Endothelial cell of umbilical vein (primary cell): Measurements from ENCODE around the gene TMEM97. TPM values are rescaled to one million over a fixed set of nuclear protein-coding genes. Genes with fewer than 3 reads are reported as not detected.

ENCODE experiments used
- BruUV-seq: library from RNA; stranded (reverse); fragments of 400-500 nt; replicated peaks from 2 replicates; lab custom pipeline; 2021; lab: Mats Ljungman, UMichigan
- CTCF ChIA-PET: fragments of 300-600, 350-600 bp; sonication (Branson Sonifier 250); formaldehyde crosslinking; loops from one replicate; lab custom pipeline; 2021; ENCODE audit warnings: antibody characterized with exemption, inconsistent platforms; lab: Charles Lee
- POLR2A ChIA-PET: fragments of 300-600, 350-600 bp; sonication (Branson Sonifier 250); formaldehyde crosslinking; loops from one replicate; lab custom pipeline; 2021; ENCODE audit warnings: antibody characterized with exemption, inconsistent platforms; lab: Charles Lee
- DNase-seq: peaks from one replicate; pipeline ENCODE4 v3.0.0-alpha.2; 2011; ENCODE audit warnings: low read depth, low spot score
- FAIRE-seq: peaks from 2 replicates; lab custom pipeline; 2011; peaks lifted over from hg19 to GRCh38; lab: Jason Lieb, UNC
- H2AFZ ChIP-seq: 2 replicates; pipeline ENCODE4 v1.6.0; 2012; ENCODE audit warnings: low read depth, low read length, control low read depth, inconsistent platforms
- H3K27ac ChIP-seq: 2 replicates; pipeline ENCODE4 v1.5.1; 2011; ENCODE audit warnings: low read depth, mild to moderate bottlenecking, control low read depth, low read length, moderate library complexity; ENCODE audit not compliant: insufficient read depth
- H3K27me3 ChIP-seq, 2 experiments: 2 replicates each; pipeline versions ENCODE4 v1.6.0 to v1.6.1; 2011; ENCODE audit warnings: low read length in 2 of 2, mixed read lengths in 1 of 2; ENCODE audit not compliant: control insufficient read depth in 2 of 2, insufficient read depth in 2 of 2
- H3K36me3 ChIP-seq, 2 experiments: 2 replicates in 1 of 2; 3 replicates in 1 of 2; pipeline ENCODE4 v1.5.1; 2011; ENCODE audit warnings: low read length in 2 of 2, mild to moderate bottlenecking in 1 of 2, moderate library complexity in 1 of 2; ENCODE audit not compliant: control insufficient read depth in 2 of 2, insufficient read depth in 2 of 2; ENCODE audit errors: extremely low read depth in 1 of 2
- H3K4me1 ChIP-seq: 3 replicates; pipeline ENCODE4 v1.5.1; 2011; ENCODE audit warnings: mild to moderate bottlenecking, low read length; ENCODE audit not compliant: control insufficient read depth, insufficient read depth; ENCODE audit errors: extremely low read depth
- H3K4me2 ChIP-seq: 2 replicates; pipeline ENCODE4 v1.6.1; 2011; ENCODE audit warnings: low read length, control low read depth, mixed read lengths; ENCODE audit not compliant: insufficient read depth
- H3K4me3 ChIP-seq, 3 experiments: fragments of 200-600 bp in 1 of 3; sonication (generic), shearing (Covaris generic) in 1 of 3; replicated peaks in 1 of 3; 2 replicates each; pipeline ENCODE4 v1.5.1; 2011 to 2016; ENCODE audit warnings: control low read depth in 3 of 3, low read length in 3 of 3, mild to moderate bottlenecking in 2 of 3, inconsistent platforms in 1 of 3, low read depth in 1 of 3, moderate library complexity in 1 of 3; ENCODE audit not compliant: insufficient read depth in 1 of 3
- H3K79me2 ChIP-seq: 2 replicates; pipeline ENCODE4 v1.6.0; 2012; ENCODE audit warnings: low read length, inconsistent platforms; ENCODE audit not compliant: control insufficient read depth, insufficient read depth
- H3K9ac ChIP-seq: replicated peaks from 2 replicates; pipeline ENCODE3; 2011; ENCODE audit warnings: low read length, control low read depth; ENCODE audit not compliant: insufficient read depth; ENCODE audit errors: extremely low read depth
- H3K9me1 ChIP-seq: replicated peaks from 3 replicates; pipeline ENCODE4 v1.6.0; 2011; ENCODE audit warnings: mild to moderate bottlenecking, low read length; ENCODE audit not compliant: control insufficient read depth, insufficient read depth; ENCODE audit errors: extremely low read depth
- H3K9me3 ChIP-seq: replicated peaks from 2 replicates; pipeline ENCODE4 v1.5.1; 2012; ENCODE audit warnings: low read length, inconsistent platforms; ENCODE audit not compliant: control insufficient read depth, insufficient read depth
- H4K20me1 ChIP-seq: replicated peaks from 2 replicates; pipeline ENCODE3; 2011; ENCODE audit warnings: mild to moderate bottlenecking, low read length; ENCODE audit not compliant: control insufficient read depth, insufficient read depth; ENCODE audit errors: extremely low read depth
- CTCF ChIP-seq, 2 donors: IDR thresholded peaks; 1 replicate in 1 of 2; 2 replicates in 1 of 2; pipeline ENCODE4 v1.5.1; 2011; ENCODE audit warnings: low read length in 2 of 2, mild to moderate bottlenecking in 2 of 2, moderate library complexity in 2 of 2, control low read depth in 1 of 2, inconsistent platforms in 1 of 2, low read depth in 1 of 2; ENCODE audit not compliant: insufficient read depth in 1 of 2; ENCODE audit errors: extremely low read depth in 1 of 2
- EZH2 ChIP-seq: IDR thresholded peaks from 2 replicates; pipeline ENCODE4 v1.6.1; 2012; ENCODE audit warnings: borderline replicate concordance, low read depth, mild to moderate bottlenecking, moderate library complexity, low read length, inconsistent platforms; ENCODE audit not compliant: severe bottlenecking
- FOS ChIP-seq: IDR thresholded peaks from 2 replicates; pipeline ENCODE4 v1.6.1; 2011; ENCODE audit warnings: mild to moderate bottlenecking, low read length, moderate library complexity, borderline replicate concordance; ENCODE audit not compliant: insufficient read depth
- GATA2 ChIP-seq: IDR thresholded peaks from 2 replicates; pipeline ENCODE4 v1.7.0; 2011; ENCODE audit warnings: low read depth, mild to moderate bottlenecking, moderate library complexity, mixed read lengths, low read length; ENCODE audit not compliant: insufficient read length, insufficient read depth
- JUN ChIP-seq: IDR thresholded peaks from 2 replicates; pipeline ENCODE4 v1.6.1; 2011; ENCODE audit warnings: borderline replicate concordance, low read depth; ENCODE audit not compliant: insufficient read length, insufficient read depth
- MAX ChIP-seq: IDR thresholded peaks from 2 replicates; pipeline ENCODE4 v1.6.1; 2011; ENCODE audit not compliant: insufficient read depth, insufficient read length
- MYC ChIP-seq: IDR thresholded peaks from one replicate; pipeline ENCODE4 v1.6.1; 2011; ENCODE audit warnings: mild to moderate bottlenecking, low read depth, low read length
- POLR2A ChIP-seq: IDR thresholded peaks from 2 replicates; pipeline ENCODE4 v1.6.1; 2012; ENCODE audit warnings: low read depth, mild to moderate bottlenecking, control low read depth, low read length
- POLR2AphosphoS5 ChIP-seq: IDR thresholded peaks from 2 replicates; pipeline ENCODE4 v1.6.1; 2012; ENCODE audit warnings: low read depth, mild to moderate bottlenecking, control low read depth, low read length, moderate library complexity; ENCODE audit not compliant: insufficient read depth
- dilution Hi-C: fragments of 300-500 bp; cut with MboI; formaldehyde crosslinking; loops from one replicate; pipeline ENCODE4 v1.15.0; 2019; ENCODE audit warnings: low sequenced_read_pairs; ENCODE audit not compliant: extremely low pct_ligation_motif_present
- intact Hi-C: fragments of 100-400 bp; cut with micrococcal nuclease; formaldehyde crosslinking; loops from one replicate; pipeline ENCODE4 v1.10.0; 2022
- polyA plus RNA-seq, 4 experiments: library from polyadenylated mRNA; depleted of rRNA in 3 of 4; stranded (reverse) in 3 of 4; unstranded in 1 of 4; fragments of >200 nt; gene quantifications; 2 replicates each; pipeline versions ENCODE4 v1.2.1 to v1.2.3, GENCODE V29; 2011 to 2012; ENCODE audit warnings: missing spikeins in 1 of 4
- total RNA-seq: library from RNA; stranded (reverse); gene quantifications from 2 replicates; pipeline ENCODE4 v1.2.3, GENCODE V29; 2021

Gene TMEM97
- total and polyA plus RNA-seq, 2 donors (not counting 3 experiments of a cell fraction or from before 2014, with no cell fraction given), result 27.0 to 43.5 TPM

DNA sequence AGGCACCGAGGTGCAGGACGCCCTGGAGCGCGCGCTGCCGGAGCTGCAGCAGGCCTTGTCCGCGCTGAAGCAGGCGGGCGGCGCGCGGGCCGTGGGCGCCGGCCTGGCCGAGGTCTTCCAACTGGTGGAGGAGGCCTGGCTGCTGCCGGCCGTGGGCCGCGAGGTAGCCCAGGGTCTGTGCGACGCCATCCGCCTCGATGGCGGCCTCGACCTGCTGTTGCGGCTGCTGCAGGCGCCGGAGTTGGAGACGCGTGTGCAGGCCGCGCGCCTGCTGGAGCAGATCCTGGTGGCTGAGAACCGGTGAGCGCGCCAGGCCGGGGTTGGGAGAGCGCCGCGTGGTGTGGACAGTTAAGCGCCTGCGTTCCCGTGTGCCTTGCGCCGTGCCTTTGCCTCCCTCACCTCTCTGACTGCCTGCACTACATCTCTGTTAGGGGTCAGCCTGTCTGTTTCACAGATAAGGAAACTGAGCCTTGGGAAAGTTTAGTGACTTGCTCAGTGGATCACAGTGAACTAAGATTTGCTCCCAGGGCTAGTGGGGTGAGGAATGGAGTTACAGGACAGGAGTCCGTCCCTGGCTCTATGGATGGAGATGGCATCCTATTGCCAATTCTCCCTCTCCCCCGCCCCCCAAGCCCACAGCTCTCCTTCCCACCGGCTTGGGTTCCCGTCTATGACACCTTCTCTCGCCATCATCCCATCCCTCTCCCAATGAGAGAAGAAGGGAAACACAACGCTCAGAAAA is 53.4 kb downstream of the TMEM97 start:
- dilution Hi-C loops (no loop called here), intact Hi-C loops (no loop called here)
- no peaks in the 10 kb centered on the region for H3K27me3 ChIP-seq
- H3K27ac ChIP-seq, result no peak overlapping the region
- H3K9me1 ChIP-seq, result no peaks in the 10 kb centered on the region
- H3K36me3 ChIP-seq, result no peaks in the 10 kb centered on the region
- peaks cover 13% of the 10 kb centered on the region for H3K4me1 ChIP-seq
- BruUV-seq, result no TSS peak
- TF ChIP-seq POLR2AphosphoS5, result no peak
- no peak for TF ChIP-seq FOS
- no peak for TF ChIP-seq MYC
- TF ChIP-seq GATA2, result no peak
- no peak for TF ChIP-seq CTCF (IDR thresholded peaks at IDR 0.05; ENCODE audit: extremely low read depth in 1 of 2, insufficient read depth in 1 of 2, low read depth in 1 of 2, low read length in 2 of 2)
- no peak for TF ChIP-seq POLR2A
- TF ChIP-seq MAX, result no peak
- no peak for TF ChIP-seq EZH2
- TF ChIP-seq JUN, result no peak
- H2AFZ ChIP-seq, result peak overlapping the region; percentile 45
- ChIA-PET CTCF (interaction anchor here (6.7 kb wide), 1 partner anchor 44 kb away, joined by 36 read pairs; no protein-coding TSS in a partner anchor), POLR2A (no interaction called here)
- H3K79me2 ChIP-seq, result no peaks in the 10 kb centered on the region
- H4K20me1 ChIP-seq, result no peaks in the 10 kb centered on the region
- FAIRE-seq, result no peak
- H3K9me3 ChIP-seq, result no peaks in the 10 kb centered on the region
- peak; percentile 42 for DNase-seq
- no peak overlapping the region for H3K9ac ChIP-seq
- H3K4me3 ChIP-seq, result peak overlapping the region in 2 of 3 experiments; percentile 35 to 52
- H3K4me2 ChIP-seq, result peak overlapping the region; percentile 80
